Measurements from ENCODE around the gene ACTR1A.
A peak's percentile ranks its signal among the peaks of the same experiment; 100 is the strongest.

The ACTR1A gene

DNA sequence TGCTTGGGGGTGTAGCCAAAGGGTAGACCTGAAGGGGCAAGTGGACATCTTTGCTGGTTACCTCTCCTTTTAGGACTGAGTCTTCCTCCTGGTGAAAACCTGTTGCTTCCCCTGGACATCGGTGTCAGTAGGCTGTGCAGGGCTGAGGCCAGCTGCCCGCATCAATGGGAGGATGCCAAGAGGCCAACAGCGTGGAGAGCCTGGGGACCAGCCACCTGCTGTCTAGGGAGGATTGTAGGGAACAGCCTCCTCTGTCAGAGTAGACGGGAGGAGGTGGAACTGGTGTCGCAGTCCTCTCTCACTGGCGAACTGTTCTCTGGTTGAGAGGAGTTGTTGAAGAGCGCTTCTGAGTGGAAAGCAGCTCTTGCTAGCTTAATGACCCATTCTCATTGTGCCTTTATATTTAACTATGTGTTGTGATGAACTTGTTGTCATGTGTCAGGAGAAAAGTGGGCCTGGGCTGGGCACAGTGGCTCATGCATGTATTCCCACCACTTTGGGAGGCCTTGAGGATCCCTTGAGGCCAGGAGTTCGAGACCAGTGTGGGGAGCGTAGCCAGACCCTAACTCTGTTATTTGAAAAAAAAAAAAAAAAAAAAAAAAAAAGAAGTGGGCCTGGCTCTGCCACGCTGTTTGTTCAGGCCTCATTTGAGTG is 3.1 kb upstream of the ACTR1A start:
- TF ChIP-seq, protein P1, sequence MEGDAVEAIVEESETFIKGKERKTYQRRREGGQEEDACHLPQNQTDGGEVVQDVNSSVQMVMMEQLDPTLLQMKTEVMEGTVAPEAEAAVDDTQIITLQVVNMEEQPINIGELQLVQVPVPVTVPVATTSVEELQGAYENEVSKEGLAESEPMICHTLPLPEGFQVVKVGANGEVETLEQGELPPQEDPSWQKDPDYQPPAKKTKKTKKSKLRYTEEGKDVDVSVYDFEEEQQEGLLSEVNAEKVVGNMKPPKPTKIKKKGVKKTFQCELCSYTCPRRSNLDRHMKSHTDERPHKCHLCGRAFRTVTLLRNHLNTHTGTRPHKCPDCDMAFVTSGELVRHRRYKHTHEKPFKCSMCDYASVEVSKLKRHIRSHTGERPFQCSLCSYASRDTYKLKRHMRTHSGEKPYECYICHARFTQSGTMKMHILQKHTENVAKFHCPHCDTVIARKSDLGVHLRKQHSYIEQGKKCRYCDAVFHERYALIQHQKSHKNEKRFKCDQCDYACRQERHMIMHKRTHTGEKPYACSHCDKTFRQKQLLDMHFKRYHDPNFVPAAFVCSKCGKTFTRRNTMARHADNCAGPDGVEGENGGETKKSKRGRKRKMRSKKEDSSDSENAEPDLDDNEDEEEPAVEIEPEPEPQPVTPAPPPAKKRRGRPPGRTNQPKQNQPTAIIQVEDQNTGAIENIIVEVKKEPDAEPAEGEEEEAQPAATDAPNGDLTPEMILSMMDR (IDR thresholded peaks at IDR 0.05; ENCODE audit: low read length, missing control alignments): no peak
- no peak for DNase-seq (ENCODE audit: low read depth)
- peak overlapping the region; percentile 99 for H3K4me3 ChIP-seq (replicated peaks; ENCODE audit: low read depth, low read length)

DNA sequence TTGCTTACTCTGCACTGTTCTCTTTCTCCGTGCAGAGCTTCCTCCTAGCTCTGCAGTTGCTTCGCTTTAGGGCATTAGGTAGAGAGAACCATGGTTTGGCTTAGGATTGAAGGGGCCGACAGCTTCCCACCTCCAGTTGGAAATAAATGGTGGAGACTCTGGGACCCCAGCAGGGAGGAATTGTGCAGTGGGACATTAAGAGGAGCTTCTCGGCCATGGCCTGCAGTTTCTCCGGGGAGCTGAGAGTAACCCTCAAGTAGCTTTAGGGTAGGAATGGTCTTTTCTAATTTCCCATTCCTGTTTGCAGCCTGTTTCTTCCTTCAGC is 2.4 kb upstream of the ACTR1A start:
- H3K4me3 ChIP-seq (replicated peaks; ENCODE audit: low read depth, low read length): peak overlapping the region; percentile 99
- TF ChIP-seq, protein P1 (IDR thresholded peaks at IDR 0.05; ENCODE audit: low read length, missing control alignments): no peak
- no peak for DNase-seq (ENCODE audit: low read depth)

GRCh38 chr10:102504179-102504975 is 1.9 kb upstream of the ACTR1A start:
- no peak for DNase-seq (ENCODE audit: low read depth)

DNA sequence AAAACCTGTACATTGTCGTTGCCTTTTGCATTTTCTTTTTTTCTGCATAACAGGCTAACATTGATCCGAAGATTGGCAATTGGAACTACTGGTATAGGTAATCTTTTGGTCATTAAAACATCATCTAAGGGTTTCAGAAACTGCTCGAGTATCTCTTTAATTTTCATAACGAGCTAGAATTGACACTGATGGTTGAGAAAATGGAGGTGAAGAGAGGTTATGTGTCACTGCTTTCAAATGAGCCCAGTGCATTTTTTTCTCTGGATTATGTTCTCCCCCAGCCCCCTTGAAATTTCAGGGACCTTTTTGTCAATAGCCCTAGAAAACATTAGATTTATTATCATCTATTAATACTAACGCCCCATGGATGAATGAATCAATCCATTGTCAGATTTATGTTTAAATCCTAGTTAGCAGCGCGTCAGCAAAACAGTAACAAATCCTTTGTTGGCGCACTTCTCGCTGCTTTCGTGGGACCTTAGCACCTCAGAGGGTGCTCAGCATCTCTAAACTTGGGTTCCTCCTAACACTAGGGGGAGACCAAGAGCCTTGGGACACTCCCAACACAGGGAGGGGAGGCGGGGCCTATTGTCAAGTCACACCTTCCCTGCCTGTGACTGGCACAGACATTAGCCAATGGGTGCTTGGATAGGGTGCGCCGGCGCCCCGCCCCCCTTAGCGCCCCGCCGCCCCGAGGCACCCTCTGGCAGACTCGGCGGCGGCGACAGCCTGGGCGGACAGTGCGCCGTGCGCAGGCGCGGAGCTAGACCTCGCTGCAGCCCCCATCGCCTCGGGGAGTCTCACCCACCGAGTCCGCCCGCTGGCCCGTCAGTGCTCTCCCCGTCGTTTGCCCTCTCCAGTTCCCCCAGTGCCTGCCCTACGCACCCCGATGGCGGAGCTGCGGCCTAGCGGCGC is 1.0 kb upstream of the ACTR1A start, which contains the start of gene SUFU:
TSS of gene SUFU (plus strand) at position 709 of the 915 bp plus-strand sequence. CDS start at position 890, 181 bp downstream.
- TF ChIP-seq, protein P1 (IDR thresholded peaks at IDR 0.05; ENCODE audit: low read length, missing control alignments): peak; percentile 91
- DNase-seq (ENCODE audit: low read depth): peak; percentile 99
- H3K4me3 ChIP-seq (replicated peaks; ENCODE audit: low read depth, low read length): peak within 1 kb of the TSS; percentile 100

More at GRCh38 chr10:102504179-102504975, 1.9 kb upstream of the ACTR1A start:
- TF ChIP-seq, protein P1 (IDR thresholded peaks at IDR 0.05; ENCODE audit: low read length, missing control alignments): no peak
- H3K4me3 ChIP-seq (replicated peaks; ENCODE audit: low read depth, low read length): peak overlapping the region; percentile 99

DNA sequence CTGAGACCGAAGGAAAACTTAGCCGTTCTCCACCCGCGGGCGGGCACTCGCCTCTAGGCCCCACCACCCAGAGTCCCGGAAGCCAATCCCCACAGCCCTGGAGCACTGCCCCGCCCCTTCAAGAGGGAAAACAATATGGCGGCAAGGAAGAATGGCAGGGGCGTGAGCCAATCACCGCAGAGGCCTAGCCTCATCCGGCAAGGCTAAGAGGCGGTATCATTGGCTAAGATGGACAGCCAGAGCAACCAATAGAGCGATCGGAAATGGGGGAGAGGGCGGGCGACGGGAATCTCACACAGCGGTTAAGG is 529 bp downstream of the ACTR1A start:
- H3K4me3 ChIP-seq (replicated peaks; ENCODE audit: low read depth, low read length): peak overlapping the region; percentile 100

More for the DNA sequence above, 529 bp downstream of the ACTR1A start:
- TF ChIP-seq, protein P1 (IDR thresholded peaks at IDR 0.05; ENCODE audit: low read length, missing control alignments): no peak
- DNase-seq (ENCODE audit: low read depth): peak; percentile 100
